Gastroesophageal sphincter (tissue), 4 donors: ENCODE data around the gene GRB2. TPM values are rescaled to one million over a fixed set of nuclear protein-coding genes. Genes with fewer than 3 reads are reported as not detected.

Experiments used
- ATAC-seq: fragments of 150-250 bp; one replicate; pipeline ENCODE4 v1.9.1; 2016; ENCODE audit warnings: mild to moderate bottlenecking, moderate library complexity
- H3K27ac ChIP-seq, 4 donors: fragments of 200-600 bp; sonication (generic) in 3 of 4; 1 replicate in 3 of 4; 2 replicates in 1 of 4; pipeline ENCODE4 v1.5.1; 2016 to 2019
- H3K27me3 ChIP-seq: fragments of 200-600 bp; sonication (generic); one replicate; pipeline ENCODE4 v1.5.1; 2019
- H3K36me3 ChIP-seq, 2 donors: fragments of 200-600 bp; sonication (generic); one replicate each; pipeline ENCODE4 v1.5.1; 2019; ENCODE audit warnings: control low read depth in 1 of 2
- H3K4me1 ChIP-seq, 3 donors: fragments of 200-600 bp; sonication (generic); 1 replicate in 2 of 3; 2 replicates in 1 of 3; pipeline ENCODE4 v1.5.1; 2016 to 2019; ENCODE audit warnings: control low read depth in 2 of 3
- H3K4me3 ChIP-seq, 2 donors: fragments of 200-600 bp; sonication (generic); one replicate each; pipeline ENCODE4 v1.5.1; 2019; ENCODE audit warnings: mild to moderate bottlenecking in 1 of 2, moderate library complexity in 1 of 2
- H3K9me3 ChIP-seq, 3 donors: fragments of 200-600 bp; sonication (generic); one replicate each; pipeline ENCODE4 v1.5.1; 2017 to 2019; ENCODE audit warnings: control low read depth in 2 of 3
- EP300 ChIP-seq: sonication (generic); formaldehyde crosslinking; IDR thresholded peaks from one replicate; pipeline ENCODE4 v1.6.1; 2017; ENCODE audit warnings: antibody characterized with exemption, mild to moderate bottlenecking
- POLR2A ChIP-seq, 2 donors: fragments of 450-650 bp; IDR thresholded peaks; one replicate each; pipeline ENCODE4 v1.6.1; 2017; ENCODE audit warnings: antibody characterized with exemption in 2 of 2, mild to moderate bottlenecking in 2 of 2, moderate library complexity in 1 of 2
- POLR2AphosphoS5 ChIP-seq: sonication (generic); formaldehyde crosslinking; IDR thresholded peaks from one replicate; pipeline ENCODE4 v1.6.1; 2017; ENCODE audit warnings: antibody characterized with exemption
- whole genome bisulfite sequencing, 2 donors: methylation state at CpG; one replicate each; pipeline ENCODE4 v1.1.5; 2018; ENCODE audit warnings: low coverage in 1 of 2; 5-methylcytosine and 5-hydroxymethylcytosine counted together
- total RNA-seq, 4 donors: library from RNA; depleted of rRNA; stranded (reverse); fragments of >200 nt; gene quantifications; one replicate each; pipeline ENCODE4 v1.1.0, GENCODE V29; 2016
- TF ChIP-seq, protein P1 (sequence below), 4 experiments: fragments of 200-600 bp in 2 of 4; fragments of 450-650 bp in 2 of 4; sonication (generic) in 1 of 4; IDR thresholded peaks; one replicate each; pipeline ENCODE4 v1.5.1; 2017 to 2019; ENCODE audit warnings: antibody characterized with exemption in 4 of 4, mild to moderate bottlenecking in 2 of 4, moderate library complexity in 2 of 4

The GRB2 gene
- total RNA-seq, 4 donors from 2014 or later: 80.6 to 113 (median 97.6) TPM

DNA sequence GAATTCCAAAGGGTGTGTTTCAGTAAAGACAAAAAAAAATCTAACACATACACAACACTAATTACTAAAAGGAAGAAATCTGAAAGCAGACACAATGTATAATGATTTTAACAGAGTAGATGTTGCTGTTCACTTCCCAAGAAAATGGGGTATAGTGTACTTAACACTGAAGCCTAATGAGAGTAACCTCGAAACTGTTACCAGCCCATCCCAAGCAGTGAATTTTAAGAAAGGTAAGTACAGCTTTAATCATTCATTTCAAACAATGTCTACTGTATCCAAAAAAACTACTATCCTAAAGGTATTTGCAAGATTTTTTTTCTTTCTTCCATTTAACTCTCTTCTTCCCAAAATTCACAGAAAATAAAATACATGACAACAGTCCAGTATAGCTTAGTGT, 8.3 kb downstream of the GRB2 start:
- no peak for ATAC-seq
- H3K4me3 ChIP-seq: no peak overlapping the region
- H3K27me3 ChIP-seq: no peaks in the 10 kb centered on the region
- no peaks in the 10 kb centered on the region for H3K36me3 ChIP-seq
- 71 to 90% methylated on average over 1 of the region's 1 CpG for whole genome bisulfite sequencing, 2 donors
- TF ChIP-seq EP300: no peak
- TF ChIP-seq, protein P1, sequence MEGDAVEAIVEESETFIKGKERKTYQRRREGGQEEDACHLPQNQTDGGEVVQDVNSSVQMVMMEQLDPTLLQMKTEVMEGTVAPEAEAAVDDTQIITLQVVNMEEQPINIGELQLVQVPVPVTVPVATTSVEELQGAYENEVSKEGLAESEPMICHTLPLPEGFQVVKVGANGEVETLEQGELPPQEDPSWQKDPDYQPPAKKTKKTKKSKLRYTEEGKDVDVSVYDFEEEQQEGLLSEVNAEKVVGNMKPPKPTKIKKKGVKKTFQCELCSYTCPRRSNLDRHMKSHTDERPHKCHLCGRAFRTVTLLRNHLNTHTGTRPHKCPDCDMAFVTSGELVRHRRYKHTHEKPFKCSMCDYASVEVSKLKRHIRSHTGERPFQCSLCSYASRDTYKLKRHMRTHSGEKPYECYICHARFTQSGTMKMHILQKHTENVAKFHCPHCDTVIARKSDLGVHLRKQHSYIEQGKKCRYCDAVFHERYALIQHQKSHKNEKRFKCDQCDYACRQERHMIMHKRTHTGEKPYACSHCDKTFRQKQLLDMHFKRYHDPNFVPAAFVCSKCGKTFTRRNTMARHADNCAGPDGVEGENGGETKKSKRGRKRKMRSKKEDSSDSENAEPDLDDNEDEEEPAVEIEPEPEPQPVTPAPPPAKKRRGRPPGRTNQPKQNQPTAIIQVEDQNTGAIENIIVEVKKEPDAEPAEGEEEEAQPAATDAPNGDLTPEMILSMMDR (IDR thresholded peaks at IDR 0.05): no peak
- H3K4me1 ChIP-seq: peaks cover 8 to 76% (median 16%) of the 10 kb centered on the region in 3 donors
- H3K9me3 ChIP-seq: no peaks in the 10 kb centered on the region
- H3K27ac ChIP-seq: no peak overlapping the region

DNA sequence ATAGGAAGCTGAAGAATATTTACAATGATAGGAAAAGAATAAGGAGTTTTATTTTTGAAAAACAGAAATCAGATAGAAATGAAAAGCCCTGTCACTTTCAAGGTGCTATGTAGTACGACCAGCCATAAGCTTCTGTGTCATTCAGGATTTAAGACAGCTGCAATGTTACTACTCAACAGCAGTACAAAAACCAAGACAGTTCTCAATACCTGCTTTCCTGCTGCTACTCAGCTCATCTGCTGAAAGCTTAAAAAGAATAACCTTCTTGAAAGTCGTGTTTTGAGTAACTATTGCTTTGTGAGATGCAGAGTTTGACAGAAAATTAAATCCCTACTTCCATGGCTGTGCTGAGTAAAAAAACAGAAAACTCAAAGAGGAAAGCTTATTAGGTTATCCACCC, 8.7 kb downstream of the GRB2 start:
- Histone ChIP-seq H3K27ac (no peak overlapping the region), H3K4me3 (no peak overlapping the region), H3K4me1 (peaks cover 8 to 76% (median 16%) of the 10 kb centered on the region in 3 donors), H3K27me3 (no peaks in the 10 kb centered on the region), H3K36me3 (no peaks in the 10 kb centered on the region), H3K9me3 (no peaks in the 10 kb centered on the region)
- no peak for ATAC-seq
- WGBS, 2 donors: 42 to 50% methylated on average over 2 of the region's 2 CpGs
- TF ChIP-seq POLR2A (IDR thresholded peaks at IDR 0.05) (no peak), POLR2AphosphoS5 (no peak), EP300 (no peak)
- TF ChIP-seq, protein P1 (IDR thresholded peaks at IDR 0.05): no peak

DNA sequence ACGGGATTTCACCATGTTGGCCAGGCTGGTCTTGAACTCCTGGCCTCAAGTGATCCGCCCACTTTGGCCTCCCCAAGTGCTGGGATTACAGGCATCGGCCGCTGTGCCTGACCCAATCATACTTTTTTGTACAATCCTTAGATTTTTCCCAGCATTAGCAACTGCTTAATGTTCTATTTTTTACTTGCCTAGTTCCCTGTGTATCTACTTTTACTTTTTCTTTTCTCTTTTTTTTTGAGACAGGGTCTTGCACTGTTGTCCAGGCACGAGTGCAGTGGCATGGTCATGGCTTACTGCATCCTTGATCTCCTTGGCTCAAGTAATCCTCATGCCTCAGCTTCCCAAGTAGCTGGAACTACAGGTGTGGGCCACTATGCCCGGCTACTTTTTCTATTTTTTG, 9.5 kb downstream of the GRB2 start:
- 60 to 87% methylated on average over 2 to 6 of the region's 6 CpGs for WGBS, 2 donors
- Histone ChIP-seq H3K4me1 (peaks cover 8 to 78% (median 23%) of the 10 kb centered on the region in 3 donors), H3K27me3 (no peaks in the 10 kb centered on the region), H3K4me3 (no peak overlapping the region), H3K36me3 (no peaks in the 10 kb centered on the region), H3K27ac (no peak overlapping the region), H3K9me3 (no peaks in the 10 kb centered on the region)
- TF ChIP-seq, protein P1 (IDR thresholded peaks at IDR 0.05): no peak
- no peak for TF ChIP-seq POLR2AphosphoS5
- TF ChIP-seq POLR2A (IDR thresholded peaks at IDR 0.05): no peak
- TF ChIP-seq EP300: no peak
- ATAC-seq: no peak

DNA sequence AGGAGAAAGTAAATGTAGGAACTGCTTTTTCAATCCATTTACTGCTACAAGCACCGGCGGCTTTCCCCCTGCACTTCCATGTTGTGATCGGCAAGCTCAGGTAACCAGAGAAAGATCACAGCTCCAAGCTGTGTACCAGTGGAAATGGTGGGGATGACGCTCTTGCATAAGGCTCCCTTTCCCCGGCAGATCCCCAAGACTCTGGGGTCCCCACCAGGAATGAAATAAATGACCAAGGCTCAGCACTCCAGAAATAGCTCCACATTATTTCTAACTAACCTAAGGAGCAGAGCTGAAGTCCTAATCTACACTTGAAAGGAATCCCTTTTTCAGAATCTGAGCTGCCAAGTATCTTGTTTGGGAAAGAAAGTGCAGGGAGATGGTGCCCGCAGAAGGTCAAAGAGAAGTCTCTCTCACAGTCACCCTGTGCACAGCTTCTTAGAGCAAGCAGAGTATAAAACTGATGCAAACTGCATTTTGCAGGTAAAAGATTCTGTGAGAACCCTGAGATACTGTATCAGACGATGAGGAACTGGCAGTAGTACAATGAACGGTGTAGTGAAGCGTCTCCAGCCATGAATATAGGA, 11.1 kb downstream of the GRB2 start:
- H3K4me1 ChIP-seq: peaks cover 8 to 82% (median 33%) of the 10 kb centered on the region in 3 donors
- H3K36me3 ChIP-seq: no peaks in the 10 kb centered on the region
- peak overlapping the region; percentile 15 to 96 (median 88) for H3K27ac ChIP-seq
- 4 to 5% methylated on average over 7 to 8 of the region's 9 CpGs for WGBS, 2 donors
- no peaks in the 10 kb centered on the region for H3K27me3 ChIP-seq
- no peak for ATAC-seq
- H3K9me3 ChIP-seq: no peaks in the 10 kb centered on the region
- peak overlapping the region; percentile 40 to 59 for H3K4me3 ChIP-seq
- TF ChIP-seq, protein P1 (IDR thresholded peaks at IDR 0.05): no peak
- TF ChIP-seq POLR2AphosphoS5: no peak
- TF ChIP-seq POLR2A (IDR thresholded peaks at IDR 0.05): no peak
- TF ChIP-seq EP300: no peak

DNA sequence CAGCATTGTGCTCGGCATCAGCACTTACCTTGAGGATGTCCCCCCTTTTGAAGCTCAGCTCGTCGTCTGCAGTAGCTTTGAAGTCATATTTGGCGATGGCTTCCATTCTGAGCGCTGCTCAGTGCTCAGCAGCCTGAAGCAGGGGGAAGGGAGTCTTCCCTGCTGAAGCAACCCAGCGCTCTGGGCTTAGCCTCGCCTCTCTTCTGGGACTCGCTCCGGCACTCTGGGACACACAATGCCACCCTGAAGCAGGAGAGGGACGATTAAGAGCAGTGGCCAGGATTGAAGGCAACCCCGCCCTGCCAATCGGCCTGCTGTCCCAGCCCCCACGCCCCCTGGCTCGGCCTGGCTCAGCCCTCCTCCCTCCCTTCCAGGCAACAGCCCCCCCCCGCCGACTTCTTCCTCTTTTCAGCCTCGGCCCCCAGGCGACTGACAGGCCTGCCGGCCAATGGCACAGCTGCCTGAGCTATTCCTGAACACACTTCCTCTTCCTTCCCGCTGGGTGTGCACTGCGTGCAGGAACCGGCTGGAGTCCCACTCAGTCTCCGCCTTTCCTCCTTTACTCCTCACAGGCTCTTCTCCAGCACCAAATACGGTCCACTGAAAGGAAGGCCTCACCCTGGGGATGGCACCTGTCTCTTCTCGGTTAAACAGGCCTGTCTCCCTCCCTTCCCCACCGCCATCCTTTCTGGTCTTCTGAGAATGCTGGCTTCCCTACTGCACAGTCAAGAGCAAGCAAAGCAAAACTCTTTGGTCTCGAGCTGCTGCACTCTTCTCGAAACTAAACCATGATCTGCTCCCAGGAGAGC, 11.8 kb downstream of the GRB2 start:
- H3K27me3 ChIP-seq: no peaks in the 10 kb centered on the region
- H3K4me3 ChIP-seq: peak overlapping the region; percentile 40 to 59
- 0 to 3% methylated on average over 7 to 8 of the region's 28 CpGs for WGBS, 2 donors
- H3K9me3 ChIP-seq: no peaks in the 10 kb centered on the region
- peak; percentile 17 to 39 for TF ChIP-seq POLR2A (IDR thresholded peaks at IDR 0.05)
- peak; percentile 52 for TF ChIP-seq POLR2AphosphoS5
- TF ChIP-seq, protein P1 (IDR thresholded peaks at IDR 0.05): peak in 3 of 4 experiments; percentile 18 to 56 (median 47)
- TF ChIP-seq EP300: no peak
- H3K36me3 ChIP-seq: no peaks in the 10 kb centered on the region
- peak; percentile 99 for ATAC-seq
- H3K4me1 ChIP-seq: peaks cover 8 to 79% (median 33%) of the 10 kb centered on the region in 3 donors
- H3K27ac ChIP-seq: peak overlapping the region; percentile 26 to 96 (median 88)
